HCT116 (cell line): Measurements from ENCODE around the gene OR52A1. TPM values are rescaled to one million over a fixed set of nuclear protein-coding genes. Genes with fewer than 3 reads are reported as not detected.

Experiments used
- ATAC-seq: fragments of 200-7000 bp; cut with Tn5 transposase; 2 replicates; pipeline ENCODE4 v1.9.1; 2020; ENCODE audit warnings: mild to moderate bottlenecking, moderate library complexity
- BruUV-seq: library from RNA; stranded (reverse); fragments of 400-500 nt; replicated peaks from 2 replicates; lab custom pipeline; 2021; lab: Mats Ljungman, UMichigan
- CTCF ChIA-PET: fragments of 300-600 bp; sonication (Branson Sonifier 250); formaldehyde crosslinking; loops from one replicate; lab custom pipeline; 2021; ENCODE audit warnings: antibody characterized with exemption; lab: Charles Lee
- POLR2A ChIA-PET: fragments of 300-600, 350-600 bp; sonication (Branson Sonifier 250); formaldehyde crosslinking; loops from one replicate; lab custom pipeline; 2021; ENCODE audit warnings: antibody characterized with exemption; lab: Charles Lee
- RAD21 ChIA-PET, 2 experiments: fragments of 300-600 bp; sonication (Branson Sonifier 250); formaldehyde crosslinking; loops; one replicate each; lab custom pipeline; 2023; ENCODE audit warnings: low total read pairs in 2 of 2; ENCODE audit not compliant: uncharacterized antibody in 2 of 2, unreplicated experiment in 2 of 2, low non-redundant PET in 1 of 2; lab: Charles Lee
- DNase-seq: peaks from one replicate; pipeline ENCODE4 v3.0.0-alpha.2; 2010; ENCODE audit warnings: low read depth, low spot score
- H2AFZ ChIP-seq: fragments of 200-600 bp; shearing (Covaris generic), sonication (generic); 2 replicates; pipeline ENCODE4 v1.6.1; 2017; ENCODE audit warnings: low read depth, mixed run types, mixed read lengths, antibody characterized with exemption, low read length; ENCODE audit not compliant: poor library complexity, severe bottlenecking
- H3K27ac ChIP-seq: 2 replicates; pipeline ENCODE4 v1.5.1; 2012; ENCODE audit warnings: low read depth, low read length
- H3K27me3 ChIP-seq: fragments of 200-600 bp; sonication (generic); 2 replicates; pipeline ENCODE4 v1.6.1; 2016; ENCODE audit warnings: mixed run types, low read length, mixed read lengths; ENCODE audit not compliant: insufficient read depth
- H3K36me3 ChIP-seq, 2 experiments: fragments of 200-500 bp in 1 of 2; fragments of 200-600 bp in 1 of 2; sonication (Bioruptor generic) in 1 of 2; sonication (generic) in 1 of 2; 2 replicates each; pipeline versions ENCODE4 v1.5.1 to v1.6.1; 2014 to 2016; ENCODE audit warnings: low read length in 2 of 2, inconsistent platforms in 1 of 2, mixed read lengths in 1 of 2, mixed run types in 1 of 2; ENCODE audit not compliant: insufficient read depth in 2 of 2, control insufficient read depth in 1 of 2
- H3K4me1 ChIP-seq, 2 experiments: fragments of 200-600 bp in 1 of 2; sonication (generic) in 1 of 2; 2 replicates each; pipeline versions ENCODE4 v1.5.1 to v1.6.1; 2012 to 2017; ENCODE audit warnings: low read length in 2 of 2, inconsistent platforms in 1 of 2, mild to moderate bottlenecking in 1 of 2, mixed read lengths in 1 of 2, mixed run types in 1 of 2, moderate library complexity in 1 of 2; ENCODE audit not compliant: insufficient read depth in 2 of 2, control insufficient read depth in 1 of 2
- H3K4me2 ChIP-seq: fragments of 200-600 bp; sonication (generic); 2 replicates; pipeline ENCODE4 v1.6.1; 2017; ENCODE audit warnings: mixed run types, low read length, mixed read lengths
- H3K4me3 ChIP-seq, 2 experiments: fragments of 200-600 bp in 1 of 2; sonication (generic) in 1 of 2; replicated peaks in 1 of 2; 2 replicates each; pipeline ENCODE4 v1.5.1; 2011 to 2016; ENCODE audit warnings: low read length in 2 of 2, control low read depth in 1 of 2, low read depth in 1 of 2, mild to moderate bottlenecking in 1 of 2, mixed read lengths in 1 of 2, mixed run types in 1 of 2
- H3K79me2 ChIP-seq: fragments of 200-600 bp; sonication (generic); 2 replicates; pipeline ENCODE4 v1.6.1; 2017; ENCODE audit warnings: mild to moderate bottlenecking, mixed run types, low read length, moderate library complexity, mixed read lengths; ENCODE audit not compliant: insufficient read depth
- H3K9ac ChIP-seq: fragments of 200-600 bp; sonication (generic); 2 replicates; pipeline ENCODE4 v1.6.1; 2016; ENCODE audit warnings: low read length, mixed read lengths
- H3K9me2 ChIP-seq: fragments of 200-600 bp; sonication (generic), shearing (Covaris generic); 2 replicates; pipeline ENCODE4 v1.6.1; 2017; ENCODE audit warnings: mixed run types, mild to moderate bottlenecking, moderate library complexity; ENCODE audit not compliant: insufficient read depth
- H3K9me3 ChIP-seq, 2 experiments: fragments of 200-500 bp in 1 of 2; fragments of 200-600 bp in 1 of 2; sonication (Bioruptor generic) in 1 of 2; sonication (generic) in 1 of 2; 2 replicates each; pipeline ENCODE4 v1.6.1; 2014 to 2017; ENCODE audit warnings: low read length in 2 of 2, mixed read lengths in 2 of 2, inconsistent platforms in 1 of 2, low read depth in 1 of 2, mild to moderate bottlenecking in 1 of 2, mixed run types in 1 of 2, moderate library complexity in 1 of 2; ENCODE audit not compliant: control insufficient read depth in 1 of 2, insufficient read depth in 1 of 2
- H4K20me1 ChIP-seq: fragments of 200-600 bp; sonication (generic), shearing (Covaris generic); 2 replicates; pipeline ENCODE4 v1.6.1; 2017; ENCODE audit warnings: mixed run types, mild to moderate bottlenecking, moderate library complexity; ENCODE audit not compliant: insufficient read depth
- CBX3 ChIP-seq: IDR thresholded peaks from 2 replicates; pipeline ENCODE4 v1.6.1; 2012; ENCODE audit warnings: low read depth
- CEBPB ChIP-seq: IDR thresholded peaks from 2 replicates; pipeline ENCODE4 v1.6.1; 2012; ENCODE audit warnings: low read depth
- ELF1 ChIP-seq: IDR thresholded peaks from 2 replicates; pipeline ENCODE4 v1.6.1; 2012; ENCODE audit warnings: low read depth, borderline replicate concordance
- EZH2 ChIP-seq: fragments of 200-600 bp; sonication (generic); IDR thresholded peaks from 2 replicates; pipeline ENCODE4 v1.6.1; 2017; ENCODE audit warnings: antibody characterized with exemption, mixed run types
- EZH2phosphoT487 ChIP-seq: fragments of 200-600 bp; IDR thresholded peaks from 2 replicates; pipeline ENCODE4 v1.6.1; 2018; ENCODE audit warnings: antibody characterized with exemption, borderline replicate concordance
- FOSL1 ChIP-seq: IDR thresholded peaks from 2 replicates; pipeline ENCODE4 v1.6.1; 2012; ENCODE audit warnings: low read depth
- JUND ChIP-seq: IDR thresholded peaks from 2 replicates; pipeline ENCODE4 v1.6.1; 2012
- MAX ChIP-seq: IDR thresholded peaks from 2 replicates; pipeline ENCODE4 v1.6.1; 2012
- SIN3A ChIP-seq: IDR thresholded peaks from 2 replicates; pipeline ENCODE4 v1.6.1; 2012; ENCODE audit warnings: low read depth
- SRF ChIP-seq: IDR thresholded peaks from 2 replicates; pipeline ENCODE4 v1.6.1; 2012; ENCODE audit warnings: low read depth
- TCF7L2 ChIP-seq: IDR thresholded peaks from 2 replicates; pipeline ENCODE4 v1.7.0; 2011; ENCODE audit warnings: borderline replicate concordance, inconsistent platforms; ENCODE audit not compliant: insufficient read depth, insufficient read length; ENCODE audit errors: extremely low read depth
- YY1 ChIP-seq: IDR thresholded peaks from 2 replicates; pipeline ENCODE4 v1.6.1; 2011; ENCODE audit warnings: low read length, low read depth, moderate library complexity, mild to moderate bottlenecking; ENCODE audit not compliant: insufficient replicate concordance; ENCODE audit errors: extremely low read depth
- ZBTB33 ChIP-seq: IDR thresholded peaks from 2 replicates; pipeline ENCODE4 v1.6.1; 2011; ENCODE audit warnings: mild to moderate bottlenecking, low read length, moderate library complexity; ENCODE audit not compliant: insufficient replicate concordance; ENCODE audit errors: extremely low read depth
- ZFX ChIP-seq: fragments of 450-650 bp; IDR thresholded peaks from 2 replicates; pipeline ENCODE4 v1.6.1; 2017
- intact Hi-C: fragments of 100-400 bp; cut with micrococcal nuclease; formaldehyde crosslinking; loops from 2 replicates; pipeline ENCODE4 v1.10.0; 2022
- total RNA-seq: library from RNA; stranded (reverse); gene quantifications from one replicate; pipeline ENCODE4 v1.2.1, GENCODE V29; 2021; ENCODE audit not compliant: unreplicated experiment

Gene OR52A1
- total RNA-seq, 1 experiment from 2014 or later, result not detected

GRCh38 chr11:5197536-5197935 is 43.0 kb upstream of the OR52A1 start:
- Histone ChIP-seq H4K20me1 (no peaks in the 10 kb centered on the region), H3K27ac (no peak overlapping the region), H3K4me3 (no peak overlapping the region), H3K9me2 (no peaks in the 10 kb centered on the region), H2AFZ (no peak overlapping the region), H3K4me2 (no peak overlapping the region), H3K79me2 (no peaks in the 10 kb centered on the region), H3K4me1 (no peaks in the 10 kb centered on the region), H3K9me3 (no peaks in the 10 kb centered on the region), H3K36me3 (no peaks in the 10 kb centered on the region), H3K27me3 (peaks cover 37% of the 10 kb centered on the region), H3K9ac (no peak overlapping the region)
- TF ChIP-seq EZH2phosphoT487, result no peak
- no peak for TF ChIP-seq FOSL1
- no peak for TF ChIP-seq ZFX
- TF ChIP-seq CBX3, result no peak
- no peak for TF ChIP-seq TCF7L2
- no peak for TF ChIP-seq MAX
- TF ChIP-seq SIN3A, result no peak
- no peak for TF ChIP-seq CEBPB
- no peak for TF ChIP-seq ZBTB33
- no peak for TF ChIP-seq ELF1
- TF ChIP-seq SRF, result no peak
- TF ChIP-seq YY1, result no peak
- no peak for TF ChIP-seq EZH2
- TF ChIP-seq JUND, result no peak
- ATAC-seq (no peak), DNase-seq (no peak)
- POLR2A ChIA-PET, result interaction anchor here (0.7 kb wide), 1 partner anchor 10 kb away, joined by 3 read pairs; no protein-coding TSS in a partner anchor
- no TSS peak for BruUV-seq
- RAD21 ChIA-PET, result no interaction called here
- CTCF ChIA-PET, result no interaction called here
- intact Hi-C loops, result no loop called here
